K562 (cell line): Measurements from ENCODE around the gene MTSS2. TPM values are rescaled to one million over a fixed set of nuclear protein-coding genes. Genes with fewer than 3 reads are reported as not detected.

ENCODE experiments used
- CCNT2 ChIP-seq: IDR thresholded peaks from 2 replicates; pipeline ENCODE4 v1.6.1; 2011; ENCODE audit warnings: borderline replicate concordance, low read depth, mild to moderate bottlenecking, moderate library complexity, mixed read lengths, low read length; ENCODE audit not compliant: insufficient read length; ENCODE audit errors: extremely low read depth
- CEBPB ChIP-seq: fragments of 450-650 bp; IDR thresholded peaks from 2 replicates; pipeline ENCODE4 v1.6.1; 2016; ENCODE audit warnings: missing genetic modification characterization, missing compliant biosample characterization
- ETV1 ChIP-seq: fragments of 450-650 bp; conservative IDR thresholded peaks from 2 replicates; pipeline ENCODE4 v1.6.1; 2016; ENCODE audit warnings: missing genetic modification characterization, control low read depth, low read depth, missing compliant biosample characterization
- GABPA ChIP-seq: fragments of 200-800 bp; sonication (Bioruptor generic); conservative IDR thresholded peaks from 2 replicates; pipeline ENCODE4 v1.6.1; 2016; ENCODE audit warnings: low read depth, missing genetic modification characterization, missing compliant biosample characterization
- GATAD2A ChIP-seq: fragments of 450-650 bp; IDR thresholded peaks from 2 replicates; pipeline ENCODE4 v1.6.1; 2017
- HDAC1 ChIP-seq, 2 experiments: fragments of 450-650 bp; IDR thresholded peaks; 2 replicates each; pipeline ENCODE4 v1.6.1; 2016 to 2017; ENCODE audit warnings: inconsistent platforms in 1 of 2, mild to moderate bottlenecking in 1 of 2, moderate library complexity in 1 of 2
- HLTF ChIP-seq: fragments of 450-650 bp; IDR thresholded peaks from 2 replicates; pipeline ENCODE4 v1.6.1; 2016
- HMGN3 ChIP-seq: IDR thresholded peaks from 2 replicates; pipeline ENCODE4 v1.6.1; 2011; ENCODE audit warnings: borderline replicate concordance, low read depth, mild to moderate bottlenecking, mixed read lengths, low read length; ENCODE audit not compliant: insufficient read length; ENCODE audit errors: extremely low read depth
- KDM4B ChIP-seq, 2 experiments: fragments of 450-650 bp in 1 of 2; sonication (generic) in 1 of 2; IDR thresholded peaks; 2 replicates each; pipeline ENCODE4 v1.6.1; 2016 to 2017; ENCODE audit warnings: borderline replicate concordance in 2 of 2, antibody characterized with exemption in 1 of 2, low read depth in 1 of 2, mild to moderate bottlenecking in 1 of 2
- MYNN ChIP-seq, 2 experiments: sonication (generic); formaldehyde crosslinking in 1 of 2; IDR thresholded peaks; 2 replicates each; pipeline versions ENCODE4 v1.5.0 to v1.6.1; 2016 to 2020; ENCODE audit warnings: antibody characterized with exemption in 1 of 2, missing genetic modification reagents in 1 of 2
- PML ChIP-seq: IDR thresholded peaks from 2 replicates; pipeline ENCODE4 v1.6.1; 2012; ENCODE audit warnings: low read length, inconsistent platforms
- PTTG1 ChIP-seq: fragments of 450-650 bp; IDR thresholded peaks from 2 replicates; pipeline ENCODE4 v1.6.1; 2016; ENCODE audit warnings: low read depth, mild to moderate bottlenecking, missing genetic modification characterization, missing compliant biosample characterization
- RBFOX2 ChIP-seq: fragments of 200-400 bp; formaldehyde crosslinking; IDR thresholded peaks from 2 replicates; pipeline ENCODE4 v1.6.1; 2017; ENCODE audit warnings: low read depth, mild to moderate bottlenecking, low read length, moderate library complexity
- RBM39 ChIP-seq: fragments of 200-400 bp; formaldehyde crosslinking; optimal IDR thresholded peaks from 2 replicates; pipeline ENCODE3; 2018; ENCODE audit warnings: low read depth, low read length
- RCOR1 ChIP-seq, 2 experiments: IDR thresholded peaks; 2 replicates each; pipeline ENCODE4 v1.6.1; 2012; ENCODE audit warnings: low read depth in 2 of 2, low read length in 2 of 2, borderline replicate concordance in 1 of 2, improper control_type of control experiment in 1 of 2
- TAL1 ChIP-seq: fragments of 450-650 bp; IDR thresholded peaks from 2 replicates; pipeline ENCODE4 v1.6.1; 2016; ENCODE audit warnings: mild to moderate bottlenecking
- TBP ChIP-seq: optimal IDR thresholded peaks from 2 replicates; pipeline ENCODE3; 2011; ENCODE audit warnings: low read depth, low read length, improper control_type of control experiment
- YBX1 ChIP-seq: fragments of 450-650 bp; IDR thresholded peaks from 2 replicates; pipeline ENCODE4 v1.7.1; 2016; ENCODE audit warnings: mild to moderate bottlenecking
- polyA plus RNA-seq, 8 experiments: library from polyadenylated mRNA; depleted of rRNA in 4 of 8; stranded (reverse) in 5 of 8; unstranded in 3 of 8; fragments of >200 nt; fragmentation: Nextera tagmentation in 2 of 8; fragmentation: Illumina TruSeq in 1 of 8; extraction: Ambion mirVana in 2 of 8; extraction: Trizol in 1 of 8; gene quantifications; 2 replicates each; pipeline versions ENCODE4 v1.2.1 to v1.2.3, GENCODE V29; 2011 to 2014; ENCODE audit warnings: inconsistent platforms in 1 of 8, missing spikeins in 1 of 8
- total RNA-seq, 7 experiments: library from RNA; depleted of rRNA in 6 of 7; stranded (reverse); fragments of >200 nt in 6 of 7; fragmentation: Illumina TruSeq in 2 of 7; extraction: Trizol in 2 of 7; gene quantifications; 2 replicates each; pipeline versions ENCODE4 v1.2.1 to v1.2.3, GENCODE V29; 2011 to 2021; ENCODE audit warnings: low replicate concordance in 1 of 7
- TF ChIP-seq, protein P1 (sequence below), 2 experiments: fragments of 450-650 bp; conservative IDR thresholded peaks; 2 replicates each; pipeline ENCODE4 v1.6.1; 2017; ENCODE audit warnings: mild to moderate bottlenecking in 2 of 2, moderate library complexity in 2 of 2
- TF ChIP-seq, protein P2 (sequence below): sonication (generic); formaldehyde crosslinking; IDR thresholded peaks from 2 replicates; pipeline ENCODE4 v1.9.0; 2022; ENCODE audit warnings: mild to moderate bottlenecking, missing genetic modification reagents
- TF ChIP-seq, protein P3 (sequence below): IDR thresholded peaks from 3 replicates; pipeline ENCODE4 v1.6.1; 2011; ENCODE audit warnings: borderline replicate concordance, mild to moderate bottlenecking; ENCODE audit not compliant: insufficient read length, insufficient read depth

Gene MTSS2
- total and polyA plus RNA-seq, 9 of the 15 experiments (the other 6 are each of a cell fraction or from before 2014, with no cell fraction given), result 0.11 to 60.3 (median 16.9) TPM

DNA sequence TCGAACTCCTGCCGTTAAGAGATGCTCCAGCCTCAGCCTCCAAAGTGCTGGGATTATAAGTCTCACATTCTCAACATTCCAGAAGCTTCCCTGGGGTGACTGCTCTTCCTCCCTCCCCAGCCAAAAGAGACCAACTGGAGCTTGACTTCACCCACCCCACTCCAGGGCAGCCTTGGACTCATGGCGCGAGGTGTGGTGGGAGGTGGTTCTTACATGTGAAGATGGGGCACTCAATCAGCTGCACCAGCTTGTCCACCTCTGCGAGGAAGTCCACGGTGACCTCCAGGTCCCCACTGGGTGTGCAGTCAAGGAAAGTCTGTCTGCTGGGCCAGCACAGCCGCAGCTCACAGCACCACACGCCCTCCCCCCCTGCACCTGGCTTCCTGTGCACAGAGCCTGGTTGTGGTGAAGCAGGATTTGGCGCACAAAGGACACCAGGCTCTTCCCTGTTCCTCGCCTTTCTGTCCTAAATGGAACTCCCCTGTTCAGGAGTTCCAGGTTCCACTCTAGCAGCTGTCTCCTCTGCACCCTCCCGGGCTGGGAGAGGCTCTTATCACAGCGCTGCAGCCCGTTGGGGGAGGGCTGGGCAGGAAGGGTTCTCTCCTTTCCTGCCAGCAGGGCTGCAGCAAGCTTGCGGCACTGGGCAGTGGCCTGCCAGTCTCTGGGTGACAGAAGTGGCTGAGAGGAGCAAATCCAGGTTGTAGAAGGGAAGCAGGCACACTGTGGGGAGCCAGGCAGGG lies 9.6 kb upstream of the MTSS2 start (continued):
- TF ChIP-seq, protein P1, sequence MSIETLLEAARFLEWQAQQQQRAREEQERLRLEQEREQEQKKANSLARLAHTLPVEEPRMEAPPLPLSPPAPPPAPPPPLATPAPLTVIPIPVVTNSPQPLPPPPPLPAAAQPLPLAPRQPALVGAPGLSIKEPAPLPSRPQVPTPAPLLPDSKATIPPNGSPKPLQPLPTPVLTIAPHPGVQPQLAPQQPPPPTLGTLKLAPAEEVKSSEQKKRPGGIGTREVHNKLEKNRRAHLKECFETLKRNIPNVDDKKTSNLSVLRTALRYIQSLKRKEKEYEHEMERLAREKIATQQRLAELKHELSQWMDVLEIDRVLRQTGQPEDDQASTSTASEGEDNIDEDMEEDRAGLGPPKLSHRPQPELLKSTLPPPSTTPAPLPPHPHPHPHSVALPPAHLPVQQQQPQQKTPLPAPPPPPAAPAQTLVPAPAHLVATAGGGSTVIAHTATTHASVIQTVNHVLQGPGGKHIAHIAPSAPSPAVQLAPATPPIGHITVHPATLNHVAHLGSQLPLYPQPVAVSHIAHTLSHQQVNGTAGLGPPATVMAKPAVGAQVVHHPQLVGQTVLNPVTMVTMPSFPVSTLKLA (conservative IDR thresholded peaks at IDR 0.05), result peak in 1 of 2 experiments; percentile 44; a peak in 1 of 4 replicates
- TF ChIP-seq KDM4B (IDR thresholded peaks at IDR 0.05; ENCODE audit: borderline replicate concordance in 2 of 2, low read depth in 1 of 2), result peak in 1 of 2 experiments; percentile 61; a peak in 1 of 4 replicates
- peak; percentile 54 for TF ChIP-seq RBFOX2
- TF ChIP-seq RCOR1 (IDR thresholded peaks at IDR 0.05; ENCODE audit: borderline replicate concordance in 1 of 2, low read depth in 2 of 2, low read length in 2 of 2), result peak in 1 of 2 experiments; percentile 89; a peak in 2 of 4 replicates
- TF ChIP-seq CEBPB (tag), result no peak
- no peak for TF ChIP-seq PTTG1 (tag)
- peak; percentile 54; the same call in 1 of the 2 replicates for TF ChIP-seq HLTF
- peak; percentile 38 for TF ChIP-seq TBP
- TF ChIP-seq HDAC1 (IDR thresholded peaks at IDR 0.05), result peak in 1 of 2 experiments; percentile 79; a peak in 2 of 4 replicates
- TF ChIP-seq GABPA (tag), result peak; percentile 44
- TF ChIP-seq PML, result peak; percentile 88
- TF ChIP-seq, protein P2, sequence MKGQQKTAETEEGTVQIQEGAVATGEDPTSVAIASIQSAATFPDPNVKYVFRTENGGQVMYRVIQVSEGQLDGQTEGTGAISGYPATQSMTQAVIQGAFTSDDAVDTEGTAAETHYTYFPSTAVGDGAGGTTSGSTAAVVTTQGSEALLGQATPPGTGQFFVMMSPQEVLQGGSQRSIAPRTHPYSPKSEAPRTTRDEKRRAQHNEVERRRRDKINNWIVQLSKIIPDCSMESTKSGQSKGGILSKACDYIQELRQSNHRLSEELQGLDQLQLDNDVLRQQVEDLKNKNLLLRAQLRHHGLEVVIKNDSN (CRISPR knock-in tag), result peak; percentile 29; the same call in 1 of the 2 replicates
- TF ChIP-seq CCNT2, result peak; percentile 84
- peak; percentile 98 for TF ChIP-seq MYNN (IDR thresholded peaks at IDR 0.05)
- TF ChIP-seq MYNN (CRISPR knock-in tag; IDR thresholded peaks at IDR 0.05), result no peak
- TF ChIP-seq RBM39, result no peak
- TF ChIP-seq TAL1, result peak; percentile 93
- no peak for TF ChIP-seq YBX1
- peak; percentile 82 for TF ChIP-seq GATAD2A
- peak; percentile 92 for TF ChIP-seq HMGN3
- TF ChIP-seq ETV1 (tag), result peak; percentile 96
- TF ChIP-seq, protein P3, sequence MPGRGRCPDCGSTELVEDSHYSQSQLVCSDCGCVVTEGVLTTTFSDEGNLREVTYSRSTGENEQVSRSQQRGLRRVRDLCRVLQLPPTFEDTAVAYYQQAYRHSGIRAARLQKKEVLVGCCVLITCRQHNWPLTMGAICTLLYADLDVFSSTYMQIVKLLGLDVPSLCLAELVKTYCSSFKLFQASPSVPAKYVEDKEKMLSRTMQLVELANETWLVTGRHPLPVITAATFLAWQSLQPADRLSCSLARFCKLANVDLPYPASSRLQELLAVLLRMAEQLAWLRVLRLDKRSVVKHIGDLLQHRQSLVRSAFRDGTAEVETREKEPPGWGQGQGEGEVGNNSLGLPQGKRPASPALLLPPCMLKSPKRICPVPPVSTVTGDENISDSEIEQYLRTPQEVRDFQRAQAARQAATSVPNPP, result no peak
